C4-2B (cell line): ENCODE results near the gene TMEM117.

Experiments used
- H3K27ac ChIP-seq: fragments of 450-650 bp; 2 replicates; pipeline ENCODE4 v1.5.1; 2017
- ZFX ChIP-seq: fragments of 450-650 bp; IDR thresholded peaks from 2 replicates; pipeline ENCODE4 v1.6.1; 2017
- TF ChIP-seq, protein P1 (sequence below): fragments of 450-650 bp; conservative IDR thresholded peaks from 2 replicates; pipeline ENCODE4 v1.5.1; 2017; ENCODE audit warnings: mild to moderate bottlenecking

Gene TMEM117

DNA sequence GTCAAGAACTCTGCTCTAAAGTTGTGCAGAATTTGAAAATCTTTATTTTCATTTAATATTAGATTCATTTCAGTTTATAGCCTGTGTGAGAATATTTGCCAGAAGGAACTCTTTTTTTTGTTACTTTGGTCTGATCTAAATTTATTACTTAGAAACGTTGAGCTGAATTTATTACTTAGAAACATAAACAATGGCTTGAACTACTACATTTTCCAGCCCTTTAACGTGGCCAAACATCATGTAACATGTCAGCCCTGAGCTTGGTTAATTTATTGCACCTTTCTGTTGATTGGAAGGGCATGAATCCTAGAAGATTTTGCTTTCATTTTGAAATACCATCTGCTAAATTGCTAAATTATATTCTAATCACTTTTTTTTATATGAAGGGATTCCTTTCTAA is 241.4 kb downstream of the TMEM117 start:
- no peak overlapping the region for H3K27ac ChIP-seq
- TF ChIP-seq, protein P1, sequence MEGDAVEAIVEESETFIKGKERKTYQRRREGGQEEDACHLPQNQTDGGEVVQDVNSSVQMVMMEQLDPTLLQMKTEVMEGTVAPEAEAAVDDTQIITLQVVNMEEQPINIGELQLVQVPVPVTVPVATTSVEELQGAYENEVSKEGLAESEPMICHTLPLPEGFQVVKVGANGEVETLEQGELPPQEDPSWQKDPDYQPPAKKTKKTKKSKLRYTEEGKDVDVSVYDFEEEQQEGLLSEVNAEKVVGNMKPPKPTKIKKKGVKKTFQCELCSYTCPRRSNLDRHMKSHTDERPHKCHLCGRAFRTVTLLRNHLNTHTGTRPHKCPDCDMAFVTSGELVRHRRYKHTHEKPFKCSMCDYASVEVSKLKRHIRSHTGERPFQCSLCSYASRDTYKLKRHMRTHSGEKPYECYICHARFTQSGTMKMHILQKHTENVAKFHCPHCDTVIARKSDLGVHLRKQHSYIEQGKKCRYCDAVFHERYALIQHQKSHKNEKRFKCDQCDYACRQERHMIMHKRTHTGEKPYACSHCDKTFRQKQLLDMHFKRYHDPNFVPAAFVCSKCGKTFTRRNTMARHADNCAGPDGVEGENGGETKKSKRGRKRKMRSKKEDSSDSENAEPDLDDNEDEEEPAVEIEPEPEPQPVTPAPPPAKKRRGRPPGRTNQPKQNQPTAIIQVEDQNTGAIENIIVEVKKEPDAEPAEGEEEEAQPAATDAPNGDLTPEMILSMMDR = no peak
- TF ChIP-seq ZFX = no peak

DNA sequence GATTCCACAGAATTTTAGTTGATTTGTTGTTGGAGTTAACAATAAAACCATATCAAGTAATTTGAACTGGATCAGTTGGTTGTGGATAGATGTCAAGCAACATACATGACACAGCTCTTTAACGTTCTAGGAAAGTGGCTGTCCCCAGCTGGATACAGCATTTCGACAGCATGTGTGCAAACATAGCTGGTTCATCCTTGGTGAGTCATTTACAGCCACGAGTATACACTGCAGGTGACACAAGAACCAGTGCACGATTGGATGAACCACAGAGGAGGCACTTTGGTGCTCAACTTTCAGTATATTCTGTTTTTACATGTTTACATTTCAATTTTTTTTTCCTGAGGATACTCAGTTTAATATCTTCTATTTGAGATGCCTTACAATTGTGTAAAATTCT is 242.4 kb downstream of the TMEM117 start:
- TF ChIP-seq ZFX = no peak
- TF ChIP-seq, protein P1 = no peak
- H3K27ac ChIP-seq = no peak overlapping the region

DNA sequence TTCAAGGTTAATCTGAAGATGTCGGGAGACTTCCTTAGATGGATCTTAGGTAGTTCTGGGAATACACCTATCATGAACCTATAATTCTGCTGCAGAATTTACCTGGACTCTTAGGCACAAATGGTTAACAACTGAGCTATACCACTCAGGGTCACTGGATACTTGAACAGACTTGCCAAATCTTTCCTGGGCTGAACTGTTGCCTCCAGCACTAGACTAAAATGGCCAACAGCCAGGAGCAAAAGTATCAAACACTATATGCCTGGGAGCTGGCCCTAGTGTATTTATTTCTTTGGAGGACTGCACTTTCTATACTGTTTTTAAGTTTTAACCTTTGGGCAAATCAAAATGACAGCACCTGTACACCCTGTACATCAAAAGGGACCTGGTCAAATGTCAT is 252.8 kb downstream of the TMEM117 start:
- TF ChIP-seq ZFX = no peak
- H3K27ac ChIP-seq = no peak overlapping the region

DNA sequence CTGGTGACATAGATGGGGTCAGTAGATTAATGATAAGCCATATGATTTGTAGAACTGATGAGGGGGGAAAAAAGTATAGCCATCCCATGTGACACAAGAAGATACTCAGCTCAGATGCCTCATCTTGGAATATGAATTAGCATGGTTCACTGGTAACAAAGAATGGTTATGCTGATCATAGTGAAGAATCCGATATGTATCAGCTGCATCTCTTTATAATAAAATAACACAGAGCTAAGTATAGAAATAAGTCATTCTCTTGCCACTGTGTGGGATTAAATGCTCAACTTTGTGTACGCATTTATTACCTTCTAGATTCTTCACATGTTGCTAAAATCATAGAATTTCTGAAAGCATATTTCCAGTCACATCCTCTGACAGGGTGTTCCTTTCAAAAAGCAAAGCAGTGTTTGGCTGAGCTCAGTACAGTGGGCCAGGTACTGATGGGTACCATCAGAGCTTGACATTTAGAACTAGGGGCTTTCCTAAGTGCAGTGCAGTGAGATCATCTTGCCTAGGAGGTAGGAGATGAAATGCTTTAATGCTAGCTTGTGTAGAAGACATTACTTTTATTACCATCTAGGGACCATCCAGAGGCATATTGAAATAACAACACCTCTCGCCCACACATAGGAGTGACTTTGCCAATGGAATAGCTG is 256.2 kb downstream of the TMEM117 start:
- no peak overlapping the region for H3K27ac ChIP-seq
- TF ChIP-seq, protein P1 = no peak
- TF ChIP-seq ZFX = no peak

DNA sequence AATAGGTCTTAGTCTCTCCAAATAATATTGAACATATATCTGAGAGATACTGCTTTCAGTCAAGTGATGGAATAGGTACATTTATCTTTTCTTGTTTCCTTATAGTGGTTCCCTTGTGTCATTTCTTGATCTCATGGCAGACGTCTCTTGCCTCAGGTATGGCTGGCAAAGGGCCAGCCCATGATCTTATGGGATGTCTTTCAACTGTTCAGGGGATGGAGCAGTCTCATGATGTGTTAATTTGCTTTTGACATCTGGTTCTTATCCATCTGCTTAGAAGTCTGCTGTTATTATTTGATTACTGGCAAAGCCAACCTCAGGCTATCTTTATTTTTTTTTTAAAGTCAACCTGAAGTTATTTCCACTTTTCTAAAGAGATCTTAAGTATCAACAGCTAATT is 262.9 kb downstream of the TMEM117 start:
- TF ChIP-seq, protein P1 = no peak
- TF ChIP-seq ZFX = no peak

DNA sequence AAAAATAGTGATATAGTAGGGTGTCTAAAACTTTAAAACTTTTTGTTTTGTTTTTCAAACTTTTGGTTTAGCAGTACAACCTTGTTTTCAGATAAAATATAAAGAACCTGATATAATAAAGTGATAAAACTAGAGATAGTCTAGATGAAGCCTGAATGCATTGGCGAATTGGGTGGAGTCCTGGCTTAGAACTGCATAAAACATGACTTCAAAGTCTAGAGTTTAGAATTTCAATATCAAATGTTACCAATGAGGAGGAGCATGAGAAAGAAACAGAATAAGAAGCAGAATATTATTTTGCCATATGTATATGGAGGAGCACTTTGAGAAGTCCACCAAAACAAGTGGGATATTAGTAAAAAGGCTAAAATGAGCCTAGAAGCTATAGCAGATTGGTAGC is 263.6 kb downstream of the TMEM117 start:
- H3K27ac ChIP-seq = no peak overlapping the region
- no peak for TF ChIP-seq ZFX
- TF ChIP-seq, protein P1 = no peak

More for the DNA sequence above, 262.9 kb downstream of the TMEM117 start:
- H3K27ac ChIP-seq = no peak overlapping the region

DNA sequence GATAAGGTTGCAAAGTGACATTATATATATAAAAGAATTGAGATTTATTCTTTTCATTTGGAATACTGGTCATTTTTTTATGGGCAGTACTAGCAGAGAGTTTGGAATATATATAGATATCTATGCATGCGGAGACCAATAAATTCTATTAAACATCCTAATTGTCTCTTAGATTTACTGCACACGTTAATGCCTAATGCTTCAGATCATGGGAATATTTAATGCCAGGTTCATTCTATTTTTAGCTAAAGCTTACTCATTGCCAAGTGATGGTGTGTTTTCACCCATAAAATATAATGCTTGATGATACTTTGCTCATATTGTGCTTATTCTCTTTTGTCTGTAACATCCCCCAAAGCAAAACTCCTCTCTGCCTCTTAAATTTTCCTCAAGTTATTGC is 264.4 kb downstream of the TMEM117 start:
- TF ChIP-seq, protein P1 = no peak
- no peak for TF ChIP-seq ZFX
- H3K27ac ChIP-seq = no peak overlapping the region

DNA sequence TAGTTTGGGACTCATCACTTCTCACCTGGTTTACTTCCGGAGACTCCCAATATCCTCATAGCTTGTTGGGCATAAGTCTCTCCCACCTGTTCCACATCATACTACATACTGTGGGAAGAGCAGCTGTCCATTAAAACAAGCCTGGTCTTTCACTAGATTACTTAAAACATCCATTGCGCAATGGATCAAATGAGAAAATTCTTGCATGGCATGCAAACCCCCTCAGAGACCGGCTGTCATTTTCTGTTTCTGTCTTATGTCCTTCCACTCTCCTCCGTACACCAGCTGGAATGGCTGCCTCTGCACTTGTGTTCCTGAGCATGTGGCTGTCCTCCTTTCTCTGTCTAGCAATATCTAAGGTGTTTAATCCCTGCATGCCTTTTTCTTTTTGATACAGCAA is 265.6 kb downstream of the TMEM117 start:
- H3K27ac ChIP-seq = no peak overlapping the region
- no peak for TF ChIP-seq ZFX
- TF ChIP-seq, protein P1 = no peak
